BLaER1 treated with 17β-estradiol and CSF1 and Interleukin-3, amounts not matched to agents 10 nM and 100 nM (cell line): ENCODE data around the gene SOST.

ENCODE experiments used
- H3K27ac ChIP-seq, 11 experiments: shearing (Covaris generic); formaldehyde crosslinking; 2 replicates each; pipeline ENCODE4 v1.8.1; 2022
- H3K27me3 ChIP-seq, 11 experiments: shearing (Covaris generic); formaldehyde crosslinking; 2 replicates each; pipeline ENCODE4 v1.8.1; 2022
- H3K36me3 ChIP-seq, 11 experiments: shearing (Covaris generic); formaldehyde crosslinking; 2 replicates each; pipeline ENCODE4 v1.8.1; 2022
- H3K4me1 ChIP-seq, 10 experiments: shearing (Covaris generic); formaldehyde crosslinking; 2 replicates each; pipeline ENCODE4 v1.8.1; 2022
- H3K4me2 ChIP-seq, 11 experiments: shearing (Covaris generic); formaldehyde crosslinking; 2 replicates each; pipeline ENCODE4 v1.8.1; 2022
- H3K4me3 ChIP-seq, 10 experiments: shearing (Covaris generic); formaldehyde crosslinking; 2 replicates each; pipeline ENCODE4 v1.8.1; 2022
- H3K9ac ChIP-seq, 11 experiments: shearing (Covaris generic); formaldehyde crosslinking; 2 replicates each; pipeline ENCODE4 v1.8.1; 2022
- H3K9me3 ChIP-seq, 11 experiments: shearing (Covaris generic); formaldehyde crosslinking; replicated peaks in 1 of 11; 2 replicates each; pipeline ENCODE4 v1.8.1; 2022
- H4K20me1 ChIP-seq, 11 experiments: shearing (Covaris generic); formaldehyde crosslinking; 2 replicates each; pipeline ENCODE4 v1.8.1; 2022
- Cebpa-rat ChIP-seq, 11 experiments: shearing (Covaris generic); IDR thresholded peaks; 2 replicates each; pipeline ENCODE4 v1.8.1; 2022

The SOST gene

DNA sequence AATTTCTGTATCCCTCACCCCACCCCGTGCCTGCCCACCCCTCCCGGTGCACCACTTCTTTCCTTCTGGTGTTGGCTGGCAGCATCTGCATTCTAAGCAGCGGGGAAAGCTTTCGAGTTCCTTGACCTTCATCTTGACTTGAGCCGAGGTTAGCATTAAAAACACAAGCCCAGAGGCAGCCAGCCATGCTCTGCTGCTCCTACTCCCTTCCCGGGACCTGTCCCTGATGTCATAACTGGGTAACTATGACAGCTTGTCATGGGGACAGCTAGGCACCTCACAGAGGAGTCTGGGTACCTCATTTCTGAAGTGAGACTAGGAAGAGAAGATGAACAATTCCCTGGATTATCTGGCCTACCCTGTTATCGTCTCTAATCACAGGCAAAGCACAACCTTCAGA, 21.5 kb upstream of the SOST start, which contains the start of gene CFAP97D1:
Gene CFAP97D1 (plus strand): TSS at position 301 of the 400 bp plus-strand sequence. CDS start 28 bp downstream, at position 329.
- Histone ChIP-seq H3K4me1 (peaks cover 8 to 92% (median 73%) of the 10 kb centered on the region in 10 experiments), H3K4me2 (peak within 1 kb of the TSS; percentile 89 to 99 (median 95)), H3K27ac (peak within 1 kb of the TSS in 10 of 11 experiments; percentile 75 to 99 (median 92); a peak in 19 of 22 replicates), H3K9ac (peak within 1 kb of the TSS; percentile 85 to 100 (median 90)), H3K27me3 (peaks cover 0 to 26% (median 5%) of the 10 kb centered on the region in 11 experiments; a peak in 11 of 22 replicates), H4K20me1 (peaks cover 0 to 5% (median 0%) of the 10 kb centered on the region in 11 experiments; a peak in 2 of 22 replicates), H3K4me3 (peak within 1 kb of the TSS; percentile 76 to 93 (median 86)), H3K9me3 (no peaks in the 10 kb centered on the region), H3K36me3 (peaks cover 0 to 25% (median 19%) of the 10 kb centered on the region in 11 experiments; a peak in 15 of 22 replicates)
- no peak for TF ChIP-seq Cebpa-rat (IDR thresholded peaks at IDR 0.05)

DNA sequence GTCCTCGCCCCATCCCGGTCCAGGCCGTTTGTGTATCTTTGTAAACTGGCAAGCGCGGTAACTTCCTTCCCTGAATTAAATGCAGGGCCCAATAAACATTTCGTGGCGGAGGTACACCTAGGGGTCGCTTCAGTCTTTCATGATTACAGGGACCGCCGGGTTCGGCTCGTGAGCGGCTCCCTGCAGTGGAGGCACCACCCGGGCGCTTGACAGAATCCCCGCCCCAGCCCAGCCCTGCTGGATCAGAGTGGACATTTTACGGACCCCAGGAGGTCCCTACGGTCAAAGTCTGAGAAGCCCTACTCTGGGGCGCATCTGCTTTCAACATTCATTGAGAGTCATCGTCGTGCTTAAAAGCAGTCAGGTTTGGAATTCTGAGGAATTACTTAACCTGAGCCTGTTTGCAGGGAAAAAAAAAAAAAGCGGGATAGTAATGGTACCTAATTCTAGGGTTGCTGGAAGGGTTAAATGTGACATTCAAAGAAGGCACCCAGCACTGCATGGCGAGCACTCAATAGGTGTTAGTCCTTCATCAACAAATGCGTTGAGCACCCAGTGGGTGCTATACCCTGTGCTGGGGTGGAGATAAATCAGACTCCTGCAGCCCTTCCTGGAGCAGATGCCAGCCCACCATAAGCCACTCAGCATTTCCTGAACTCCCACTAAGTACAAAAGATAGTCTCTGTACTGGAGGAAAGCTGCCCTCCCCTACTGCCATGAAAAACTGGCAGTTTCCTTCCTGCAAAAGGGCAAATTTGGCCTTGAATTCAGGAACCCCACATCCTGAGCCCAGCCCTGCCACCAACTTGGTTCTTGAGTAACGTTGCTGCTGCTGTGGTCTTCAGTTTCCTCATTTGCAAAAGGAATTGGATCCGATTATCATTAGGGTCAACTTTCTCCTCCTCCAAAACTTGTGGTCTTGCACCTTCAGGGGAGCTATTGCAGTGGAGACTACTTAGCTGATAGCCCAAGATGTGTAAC, 20.8 kb upstream of the SOST start:
- TF ChIP-seq Cebpa-rat (IDR thresholded peaks at IDR 0.05): peak in 6 of 11 experiments; percentile 36 to 83 (median 72); a peak in 8 of 22 replicates
- Histone ChIP-seq H3K36me3 (peaks cover 4 to 32% (median 26%) of the 10 kb centered on the region in 11 experiments; a peak in 21 of 22 replicates), H4K20me1 (peaks cover 0 to 5% (median 0%) of the 10 kb centered on the region in 11 experiments; a peak in 2 of 22 replicates), H3K27ac (peak overlapping the region; percentile 66 to 99 (median 92); a peak in 21 of 22 replicates), H3K9ac (peak overlapping the region; percentile 85 to 100 (median 90)), H3K9me3 (peaks cover 0 to 5% (median 0%) of the 10 kb centered on the region in 11 experiments; a peak in 9 of 22 replicates), H3K4me3 (peak overlapping the region; percentile 76 to 93 (median 86)), H3K4me1 (peaks cover 8 to 92% (median 78%) of the 10 kb centered on the region in 10 experiments), H3K27me3 (peaks cover 0 to 26% (median 5%) of the 10 kb centered on the region in 11 experiments; a peak in 11 of 22 replicates), H3K4me2 (peak overlapping the region; percentile 89 to 99 (median 95))

- Histone ChIP-seq H3K4me2 (peak within 1 kb of the TSS; percentile 89 to 99 (median 95)), H3K9ac (peak within 1 kb of the TSS; percentile 85 to 100 (median 90)), H4K20me1 (peaks cover 0 to 5% (median 0%) of the 10 kb centered on the region in 11 experiments; a peak in 2 of 22 replicates), H3K27ac (peak within 1 kb of the TSS; percentile 66 to 99 (median 92)), H3K36me3 (peaks cover 13 to 41% (median 35%) of the 10 kb centered on the region in 11 experiments), H3K4me3 (peak within 1 kb of the TSS; percentile 76 to 93 (median 86)), H3K4me1 (peaks cover 15 to 92% (median 83%) of the 10 kb centered on the region in 10 experiments), H3K27me3 (peaks cover 0 to 26% (median 5%) of the 10 kb centered on the region in 11 experiments; a peak in 11 of 22 replicates), H3K9me3 (peaks cover 0 to 14% (median 0%) of the 10 kb centered on the region in 11 experiments; a peak in 10 of 22 replicates)
- TF ChIP-seq Cebpa-rat (IDR thresholded peaks at IDR 0.05): no peak
These were observed 19.9 kb upstream of the SOST start, which contains the start of gene DUSP3 for GRCh38 chr17:43778337-43779144. TSS of gene DUSP3 (minus strand) at chr17:43778977. CDS start at chr17:43778924, 53 bp downstream.

- peak overlapping the region in 4 of 10 experiments; percentile 10 to 93 (median 51); a peak in 6 of 20 replicates for H3K4me3 ChIP-seq
- H3K4me1 ChIP-seq: peaks cover 21 to 92% (median 88%) of the 10 kb centered on the region in 10 experiments
- TF ChIP-seq Cebpa-rat (IDR thresholded peaks at IDR 0.05): no peak
- H4K20me1 ChIP-seq: peaks cover 0 to 5% (median 0%) of the 10 kb centered on the region in 11 experiments; a peak in 2 of 22 replicates
- H3K9ac ChIP-seq: peak overlapping the region in 4 of 11 experiments; percentile 70 to 100 (median 83); a peak in 5 of 22 replicates
- peak overlapping the region; percentile 4 to 98 (median 91); a peak in 19 of 22 replicates for H3K4me2 ChIP-seq
- H3K36me3 ChIP-seq: peaks cover 34 to 81% (median 68%) of the 10 kb centered on the region in 11 experiments
- peak overlapping the region in 10 of 11 experiments; percentile 86 to 99 (median 94); a peak in 18 of 22 replicates for H3K27ac ChIP-seq
- H3K27me3 ChIP-seq: peaks cover 0 to 7% (median 0%) of the 10 kb centered on the region in 11 experiments; a peak in 9 of 22 replicates
- peaks cover 0 to 20% (median 0%) of the 10 kb centered on the region in 11 experiments; a peak in 10 of 22 replicates for H3K9me3 ChIP-seq
These were observed 16.0 kb upstream of the SOST start for GRCh38 chr17:43774304-43775250.

DNA sequence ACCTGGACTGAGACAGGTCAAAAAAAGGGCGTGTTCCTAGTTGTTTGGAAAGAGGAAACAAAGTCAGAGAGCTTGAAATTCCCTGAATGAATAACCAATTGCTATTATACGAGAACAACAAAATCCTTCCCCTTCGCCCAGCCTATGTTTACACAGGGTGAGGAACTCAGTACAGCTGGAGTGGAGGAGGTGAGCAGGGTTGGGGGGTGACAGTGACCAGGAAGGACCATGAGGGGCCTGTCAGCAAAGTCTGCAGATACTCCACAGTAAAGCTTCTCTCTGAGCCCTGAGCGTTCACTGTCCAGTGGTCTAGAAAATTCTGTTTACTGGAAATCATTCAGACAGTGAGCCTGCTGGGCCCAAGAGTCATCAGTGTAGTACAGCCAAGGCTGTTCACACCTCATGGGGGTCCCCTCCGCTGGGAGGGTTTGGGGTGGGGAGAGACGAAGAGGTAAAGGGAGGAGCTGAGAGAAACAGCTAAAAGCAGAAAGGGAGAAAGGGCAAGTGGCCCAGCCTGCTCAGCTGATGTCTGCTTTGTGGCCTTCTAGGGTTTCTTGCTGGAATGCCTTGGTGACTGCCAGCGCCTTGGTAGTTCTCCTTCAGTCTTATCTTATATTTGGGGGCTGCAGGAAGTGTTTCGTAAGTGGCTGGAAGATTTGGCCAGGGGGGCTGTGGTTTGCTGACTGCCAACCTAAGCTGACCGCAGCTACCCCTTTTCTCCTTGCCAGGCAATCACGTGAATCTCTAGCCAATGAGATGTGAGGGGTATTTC, 14.5 kb upstream of the SOST start:
- H3K9me3 ChIP-seq: peaks cover 0 to 26% (median 0%) of the 10 kb centered on the region in 11 experiments; a peak in 10 of 22 replicates
- H3K36me3 ChIP-seq: peaks cover 41 to 93% (median 79%) of the 10 kb centered on the region in 11 experiments
- H3K4me1 ChIP-seq: peaks cover 28 to 100% (median 96%) of the 10 kb centered on the region in 10 experiments
- peak overlapping the region; percentile 55 to 99 (median 94); a peak in 21 of 22 replicates for H3K27ac ChIP-seq
- H4K20me1 ChIP-seq: peaks cover 0 to 5% (median 0%) of the 10 kb centered on the region in 11 experiments; a peak in 2 of 22 replicates
- H3K4me2 ChIP-seq: peak overlapping the region; percentile 44 to 98 (median 91)
- H3K9ac ChIP-seq: peak overlapping the region; percentile 26 to 86 (median 77); a peak in 19 of 22 replicates
- H3K4me3 ChIP-seq: peak overlapping the region in 6 of 10 experiments; percentile 8 to 54 (median 28); a peak in 9 of 20 replicates
- peak; percentile 48 to 90 (median 83); a peak in 17 of 22 replicates for TF ChIP-seq Cebpa-rat (IDR thresholded peaks at IDR 0.05)
- H3K27me3 ChIP-seq: no peaks in the 10 kb centered on the region

DNA sequence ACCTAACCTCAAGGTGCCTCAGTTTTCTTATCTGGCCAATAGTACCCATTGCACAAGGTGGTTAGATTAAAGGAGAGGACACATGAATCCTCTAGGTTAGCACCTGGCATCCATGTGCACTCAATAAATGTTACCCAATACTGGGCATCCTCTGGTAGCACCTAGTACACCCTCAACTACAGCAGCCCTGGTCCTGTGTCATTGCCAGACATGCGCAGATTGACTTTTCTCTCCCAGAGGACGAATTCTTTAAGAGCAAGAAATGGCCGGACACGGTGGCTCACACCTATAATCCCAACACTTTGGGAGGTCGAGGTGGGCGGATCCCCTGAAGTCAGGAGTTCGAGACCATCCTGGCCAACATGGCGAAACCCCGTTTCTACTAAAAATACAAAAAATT, 12.9 kb upstream of the SOST start:
- Histone ChIP-seq H3K9me3 (peaks cover 0 to 26% (median 0%) of the 10 kb centered on the region in 11 experiments; a peak in 10 of 22 replicates), H3K27me3 (no peaks in the 10 kb centered on the region), H3K4me1 (peaks cover 33 to 100% (median 97%) of the 10 kb centered on the region in 10 experiments), H3K9ac (peak overlapping the region in 1 of 11 experiments; percentile 15; a peak in 3 of 22 replicates), H4K20me1 (peaks cover 0 to 13% (median 0%) of the 10 kb centered on the region in 11 experiments; a peak in 2 of 22 replicates), H3K4me3 (no peak overlapping the region), H3K4me2 (peak overlapping the region in 7 of 11 experiments; percentile 90 to 98 (median 94); a peak in 14 of 22 replicates), H3K27ac (peak overlapping the region in 9 of 11 experiments; percentile 2 to 99 (median 94); a peak in 11 of 22 replicates), H3K36me3 (peaks cover 41 to 98% (median 88%) of the 10 kb centered on the region in 11 experiments)
- TF ChIP-seq Cebpa-rat (IDR thresholded peaks at IDR 0.05): no peak
